HepG2 (cell line): Measurements from ENCODE around the gene IL2RA.

Experiments
- ARNTL ChIP-seq: sonication (generic); formaldehyde crosslinking; IDR thresholded peaks from 2 replicates; pipeline ENCODE4 v1.4.0; 2020; ENCODE audit warnings: mild to moderate bottlenecking, missing genetic modification reagents
- CREM ChIP-seq, 2 experiments: sonication (generic) in 1 of 2; formaldehyde crosslinking in 1 of 2; IDR thresholded peaks; 2 replicates each; pipeline versions ENCODE4 v1.4.0 to v1.6.1; 2016 to 2020; ENCODE audit warnings: antibody characterized with exemption in 1 of 2, mild to moderate bottlenecking in 1 of 2, missing genetic modification reagents in 1 of 2
- CTCF ChIP-seq: sonication (generic); formaldehyde crosslinking; IDR thresholded peaks from 2 replicates; pipeline ENCODE4 v1.5.0; 2020; ENCODE audit warnings: mild to moderate bottlenecking, missing genetic modification reagents, moderate library complexity
- EZH2 ChIP-seq: conservative IDR thresholded peaks from 2 replicates; pipeline ENCODE4 v1.6.1; 2012; ENCODE audit warnings: mild to moderate bottlenecking, low read depth, low read length, moderate library complexity
- MAZ ChIP-seq, 2 experiments: sonication (generic) in 1 of 2; formaldehyde crosslinking in 1 of 2; IDR thresholded peaks; 2 replicates each; pipeline versions ENCODE4 v1.5.0 to v1.6.1; 2012 to 2020; ENCODE audit warnings: low read depth in 2 of 2, mild to moderate bottlenecking in 2 of 2, borderline replicate concordance in 1 of 2, improper control_type of control experiment in 1 of 2, low read length in 1 of 2, missing genetic modification reagents in 1 of 2, moderate library complexity in 1 of 2
- NFE2L2 ChIP-seq: fragments of 150-350 bp; IDR thresholded peaks from 2 replicates; pipeline ENCODE4 v1.6.1; 2014; ENCODE audit warnings: low read length
- POLR2AphosphoS5 ChIP-seq: IDR thresholded peaks from 2 replicates; pipeline ENCODE4 v1.6.1; 2012; ENCODE audit warnings: low read depth, low read length
- REST ChIP-seq, 2 experiments: IDR thresholded peaks; 2 replicates each; pipeline ENCODE4 v1.6.1; 2011 to 2012; ENCODE audit warnings: low read length in 2 of 2, borderline replicate concordance in 1 of 2, low read depth in 1 of 2, mild to moderate bottlenecking in 1 of 2, moderate library complexity in 1 of 2
- SPEN ChIP-seq: sonication (generic); formaldehyde crosslinking; IDR thresholded peaks from 2 replicates; pipeline ENCODE4 v1.5.1; 2020; ENCODE audit warnings: low read depth, mild to moderate bottlenecking, missing genetic modification reagents
- TAF1 ChIP-seq: sonication (generic); formaldehyde crosslinking; IDR thresholded peaks from 2 replicates; pipeline ENCODE4 v1.4.0; 2020; ENCODE audit warnings: missing genetic modification reagents
- ZMYM3 ChIP-seq: sonication (generic); formaldehyde crosslinking; IDR thresholded peaks from 2 replicates; pipeline ENCODE4 v1.5.1; 2020; ENCODE audit warnings: mild to moderate bottlenecking, missing genetic modification reagents
- ZNF143 ChIP-seq: sonication (generic); formaldehyde crosslinking; IDR thresholded peaks from 2 replicates; pipeline ENCODE4 v1.4.0; 2020; ENCODE audit warnings: missing genetic modification reagents
- ZSCAN29 ChIP-seq: sonication (generic); formaldehyde crosslinking; conservative IDR thresholded peaks from 2 replicates; pipeline ENCODE4 v1.4.0; 2020; ENCODE audit warnings: mild to moderate bottlenecking, missing genetic modification reagents

DNA sequence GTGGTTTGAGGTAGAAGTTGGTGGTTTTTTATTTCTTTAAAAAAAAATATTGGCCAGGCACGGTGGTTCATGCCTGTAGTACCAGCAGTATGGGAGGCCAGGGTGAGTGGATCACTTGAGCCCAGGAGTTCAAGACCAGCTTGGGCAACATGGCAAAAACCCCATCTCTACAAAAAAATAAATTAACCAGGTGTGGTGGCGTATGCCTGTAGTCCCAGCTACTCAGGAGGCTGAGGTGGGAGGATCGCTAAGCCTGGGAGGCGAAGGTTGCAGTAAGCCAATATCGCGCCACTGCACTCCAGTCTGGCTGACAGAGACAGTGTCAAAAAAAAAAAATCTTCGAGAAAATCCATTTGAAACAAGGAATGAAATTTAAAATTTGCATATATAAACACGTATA, 1.1 kb downstream of the IL2RA start:
- TF ChIP-seq ZNF143 (CRISPR knock-in tag) (no peak), MAZ (IDR thresholded peaks at IDR 0.05; ENCODE audit: borderline replicate concordance, low read depth, low read length) (no peak), MAZ (CRISPR knock-in tag; IDR thresholded peaks at IDR 0.05; ENCODE audit: low read depth) (no peak), NFE2L2 (no peak), SPEN (CRISPR knock-in tag) (no peak), CTCF (no peak), POLR2AphosphoS5 (no peak), ZSCAN29 (CRISPR knock-in tag) (no peak), ARNTL (CRISPR knock-in tag) (no peak), CREM (IDR thresholded peaks at IDR 0.05) (no peak), CREM (CRISPR knock-in tag; IDR thresholded peaks at IDR 0.05) (no peak), REST (IDR thresholded peaks at IDR 0.05; ENCODE audit: borderline replicate concordance in 1 of 2, low read depth in 1 of 2, low read length in 2 of 2) (no peak), TAF1 (no peak), ZMYM3 (CRISPR knock-in tag) (no peak), EZH2 (no peak)
